ENCODE results near the gene PLCB1.

DNA sequence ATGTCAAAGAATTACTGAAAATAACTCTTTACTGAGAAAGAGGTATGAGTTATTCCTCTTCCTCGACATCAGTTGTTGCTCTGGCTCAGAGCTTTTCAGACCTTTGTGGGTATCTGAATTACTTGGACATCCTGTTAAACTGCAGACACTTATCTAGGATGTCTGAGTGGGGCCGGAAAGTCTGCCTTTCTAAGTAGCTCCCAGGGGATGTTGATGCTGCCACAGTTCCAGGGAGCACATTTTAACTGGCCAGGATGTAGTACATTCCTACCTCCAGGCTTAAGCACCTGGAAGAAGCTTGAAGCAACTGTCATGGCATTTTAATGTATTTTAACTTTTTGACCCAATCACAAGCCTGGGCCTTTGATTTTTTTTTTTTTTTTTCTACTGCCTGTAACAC is 671.0 kb downstream of the PLCB1 start:
- TF ChIP-seq EZH2 (IDR thresholded peaks at IDR 0.05) (no peak), POLR2AphosphoS5 (IDR thresholded peaks at IDR 0.05; ENCODE audit: borderline replicate concordance, low read depth, low read length) (no peak)

Measured in SK-N-MC (cell line).